Stimulated activated CD8-positive, alpha-beta memory T cell treated with anti-CD3 and anti-CD28 coated beads, Interleukin-2, amount 100 ng/mL, for 1 hour (primary cell): Measurements from ENCODE around the gene LDLRAD3.

Source experiments
- DNase-seq, 2 donors: peaks; one replicate each; pipeline ENCODE4 v3.0.0-alpha.2; 2020; ENCODE audit warnings: low read depth in 2 of 2

The LDLRAD3 gene

DNA sequence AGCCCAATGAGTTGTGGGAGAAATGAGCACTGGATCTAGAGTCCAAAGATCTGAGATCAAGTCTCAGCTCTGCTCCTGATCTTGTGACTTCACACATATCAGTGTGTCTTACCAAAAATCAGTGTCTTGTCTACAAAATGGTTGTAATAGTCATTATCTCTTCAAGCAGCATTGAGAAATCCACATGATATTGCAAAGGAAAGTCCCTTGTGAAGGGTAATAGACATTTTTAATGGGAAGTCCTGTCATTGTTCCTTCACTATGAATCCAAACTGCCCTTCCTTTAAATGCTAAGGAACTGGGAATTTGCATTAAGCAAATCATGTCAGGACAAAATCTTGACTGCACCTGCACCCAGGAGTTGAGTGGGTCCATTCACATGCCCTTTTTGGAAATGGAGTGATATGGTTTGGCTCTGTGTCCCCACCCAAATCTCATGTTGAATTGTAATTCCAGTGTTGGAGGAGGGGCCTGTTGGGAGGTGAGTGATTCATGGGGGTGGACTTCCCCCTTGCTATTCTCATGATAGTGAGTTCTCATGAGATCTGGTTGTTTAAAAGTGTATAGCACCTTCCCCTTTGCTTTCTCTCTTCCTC is 294.3 kb downstream of the LDLRAD3 start:
- no peak for DNase-seq

DNA sequence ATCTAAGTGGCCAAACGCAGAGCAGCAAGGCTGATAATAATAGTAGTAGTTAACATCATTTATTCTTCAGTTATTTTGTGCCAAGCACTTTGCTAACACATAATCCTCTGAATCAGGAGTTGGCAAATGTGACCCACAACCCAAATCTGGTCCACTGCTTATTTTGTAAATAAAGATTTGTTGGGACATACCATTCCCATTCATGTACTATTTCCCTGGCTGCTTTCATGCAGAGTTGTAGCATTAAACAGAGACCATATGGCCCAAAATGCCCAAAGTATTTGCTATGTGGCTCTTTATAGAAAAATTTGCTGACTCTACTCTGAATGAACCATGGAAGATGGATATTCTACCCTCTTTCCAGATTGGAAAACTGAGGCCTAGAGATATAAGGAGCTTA is 295.0 kb downstream of the LDLRAD3 start:
- no peak for DNase-seq

DNA sequence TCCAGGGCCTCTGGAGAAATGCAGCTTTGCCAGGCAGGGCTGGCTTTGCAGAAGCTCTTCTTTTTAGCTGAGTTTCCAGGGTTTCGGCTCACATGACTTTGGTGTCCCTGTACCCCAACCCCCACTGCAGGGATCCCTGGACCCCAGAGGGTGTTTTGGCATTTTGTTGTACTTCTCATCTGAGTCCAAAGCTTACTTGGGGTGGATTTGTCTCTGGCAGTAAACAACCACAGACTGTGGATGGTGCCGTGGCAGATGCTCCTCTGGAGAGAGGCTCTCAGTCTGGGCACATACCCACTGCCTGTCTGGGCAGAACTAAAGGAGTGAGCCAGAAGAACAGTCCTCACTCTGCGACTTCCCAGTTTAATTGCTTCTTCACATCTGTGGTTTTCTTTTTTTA is 295.8 kb downstream of the LDLRAD3 start:
- no peak for DNase-seq

DNA sequence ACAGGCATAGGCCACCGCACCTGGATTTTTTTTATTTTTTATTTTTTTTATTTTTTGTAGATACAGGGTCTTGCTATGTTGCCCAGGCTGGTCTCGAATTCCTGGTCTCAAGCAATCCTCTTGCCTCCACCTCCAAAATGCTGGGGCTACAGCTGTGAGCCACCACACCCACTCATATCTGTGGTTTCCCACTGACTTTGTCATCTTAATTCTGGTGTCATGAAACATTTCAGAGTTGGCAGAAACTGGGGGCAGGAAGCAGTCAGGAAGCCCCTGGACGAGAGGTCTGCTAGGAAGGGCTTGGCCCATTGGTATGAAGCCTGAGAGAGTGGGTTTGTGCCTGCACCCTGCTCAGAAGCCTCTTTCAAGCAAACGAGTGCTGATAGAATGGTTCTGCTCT is 296.3 kb downstream of the LDLRAD3 start:
- DNase-seq, result no peak

DNA sequence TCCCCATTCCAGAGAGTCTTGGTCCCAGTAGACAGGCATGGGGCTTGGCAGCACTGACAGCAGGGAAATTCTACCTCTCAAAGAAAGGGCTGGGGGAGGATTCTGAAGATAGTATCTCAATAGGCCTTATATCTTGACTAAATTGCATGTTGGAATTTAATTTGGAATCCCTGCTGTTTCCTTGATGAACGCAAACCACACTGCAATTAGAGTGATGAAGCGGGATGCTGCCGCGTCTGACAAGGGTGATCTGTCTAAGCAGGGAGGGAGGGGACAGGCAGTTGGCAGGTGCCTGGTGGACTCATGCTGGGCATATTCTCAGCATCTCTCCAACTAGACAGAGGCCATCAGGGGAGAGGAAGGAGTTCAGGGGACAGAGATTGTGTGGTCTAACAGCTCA is 296.9 kb downstream of the LDLRAD3 start:
- DNase-seq, result no peak

DNA sequence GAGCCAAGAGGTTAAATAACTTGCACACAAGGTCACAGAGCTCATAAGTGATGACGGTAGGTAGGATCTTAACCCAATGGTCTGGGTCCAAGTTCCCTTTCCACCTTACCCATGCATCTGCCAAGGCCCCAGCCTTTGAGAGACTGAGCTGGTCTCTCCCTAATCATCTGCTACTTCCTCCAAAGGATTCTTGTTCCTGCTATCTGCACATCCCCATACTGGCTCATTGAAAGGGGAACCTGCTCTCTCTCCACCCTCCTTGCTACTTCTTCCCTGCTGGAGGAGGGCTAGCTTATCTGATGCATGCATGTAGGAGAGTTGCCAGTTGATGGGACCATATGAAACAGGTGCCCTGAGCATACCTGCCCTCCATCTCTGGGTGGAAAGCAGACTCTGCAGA is 297.6 kb downstream of the LDLRAD3 start:
- DNase-seq, result no peak

DNA sequence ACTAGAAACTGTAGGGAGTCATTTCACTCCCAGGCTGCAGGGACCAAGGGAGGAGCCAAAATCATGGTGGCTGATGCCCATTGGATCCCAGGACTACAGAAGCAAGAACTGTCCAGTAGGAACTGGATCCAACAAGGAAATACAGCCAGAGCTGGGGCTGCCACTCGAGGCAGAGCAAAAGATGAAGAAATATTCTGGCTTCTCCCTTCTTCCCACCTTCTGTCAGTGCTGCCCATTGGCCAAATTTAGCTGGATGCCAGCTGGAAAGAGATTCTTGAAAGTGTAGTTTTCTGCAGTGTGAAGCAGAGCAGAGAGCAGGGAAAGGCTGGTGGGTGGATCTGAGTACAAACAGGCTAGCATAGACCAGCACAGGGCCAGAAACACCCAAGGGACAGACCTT is 299.8 kb downstream of the LDLRAD3 start:
- no peak for DNase-seq

DNA sequence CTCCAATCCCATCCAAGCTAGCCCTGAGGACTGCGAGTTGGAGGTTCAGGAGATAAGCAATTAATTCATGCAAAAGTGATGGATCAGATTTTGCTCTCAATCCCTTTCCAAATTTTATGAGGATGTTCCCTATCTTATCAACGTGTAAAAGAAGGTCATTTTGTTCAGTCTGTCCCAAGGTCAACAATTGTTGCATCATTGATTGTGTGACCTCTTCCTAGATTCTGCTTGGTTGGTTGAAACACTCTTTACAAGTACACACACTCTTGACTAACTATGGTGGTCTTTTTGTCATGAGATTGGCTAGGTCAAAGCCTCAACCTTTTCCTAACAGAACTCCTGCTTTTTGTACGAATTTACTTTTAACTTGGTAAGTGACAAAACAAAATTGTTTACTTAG is 303.6 kb downstream of the LDLRAD3 start:
- no peak for DNase-seq

DNA sequence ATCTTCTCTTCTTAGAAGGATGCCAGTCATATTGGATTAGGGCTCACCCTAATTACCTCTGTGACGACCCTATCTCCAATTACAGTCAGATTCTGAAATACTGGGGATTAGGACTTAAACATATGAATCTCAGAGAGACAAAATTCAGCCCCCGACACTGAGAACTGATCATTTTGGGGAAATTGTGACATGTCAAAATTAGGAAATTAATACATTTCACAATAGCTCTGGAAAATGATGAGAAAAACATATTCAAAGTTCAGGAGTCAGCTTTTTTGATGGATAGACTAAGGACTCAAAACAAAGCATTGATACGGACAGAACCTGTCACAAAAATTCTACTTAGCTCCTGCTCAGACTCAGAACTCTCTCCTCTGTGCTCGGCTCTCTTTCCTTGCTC is 304.6 kb downstream of the LDLRAD3 start:
- no peak for DNase-seq

DNA sequence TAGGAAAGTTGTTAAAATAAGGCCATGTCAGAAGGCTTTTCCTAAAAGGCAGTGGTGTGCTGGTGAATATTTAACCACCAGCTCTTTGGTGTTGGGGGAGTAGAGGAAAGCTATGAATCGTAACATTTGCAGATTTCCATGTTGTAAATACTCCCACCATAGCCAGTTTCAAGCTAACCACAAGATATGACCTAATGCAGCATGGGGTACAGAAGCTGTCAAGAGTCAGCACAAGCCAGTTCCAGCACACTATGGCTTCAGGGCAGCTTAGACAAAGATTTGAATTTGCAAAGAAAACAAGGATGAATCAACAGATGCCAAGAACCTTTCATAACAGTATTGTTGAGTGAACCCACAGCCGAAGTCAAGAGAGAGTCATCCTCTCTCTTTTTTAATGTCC is 305.4 kb downstream of the LDLRAD3 start:
- no peak for DNase-seq

DNA sequence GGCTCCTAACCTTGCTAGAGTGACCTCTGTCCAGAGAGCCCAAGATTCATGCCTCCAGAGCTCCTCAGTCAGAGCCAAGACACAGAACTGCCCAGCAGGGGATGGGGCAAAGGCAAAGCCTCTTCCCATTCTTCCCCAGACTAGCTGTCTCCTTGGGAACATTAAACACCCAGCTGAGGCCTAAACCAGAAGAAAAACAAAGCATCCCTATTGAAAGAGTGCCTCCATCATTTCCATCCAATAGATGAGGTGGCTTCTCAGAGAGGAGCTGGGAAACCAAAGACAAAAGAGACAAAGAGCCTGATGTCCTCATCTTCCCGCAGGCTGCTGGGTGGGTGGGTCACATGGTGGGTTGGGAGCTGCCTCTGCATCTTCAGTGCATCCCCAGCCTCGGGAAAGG is 308.0 kb downstream of the LDLRAD3 start:
- DNase-seq, result no peak

DNA sequence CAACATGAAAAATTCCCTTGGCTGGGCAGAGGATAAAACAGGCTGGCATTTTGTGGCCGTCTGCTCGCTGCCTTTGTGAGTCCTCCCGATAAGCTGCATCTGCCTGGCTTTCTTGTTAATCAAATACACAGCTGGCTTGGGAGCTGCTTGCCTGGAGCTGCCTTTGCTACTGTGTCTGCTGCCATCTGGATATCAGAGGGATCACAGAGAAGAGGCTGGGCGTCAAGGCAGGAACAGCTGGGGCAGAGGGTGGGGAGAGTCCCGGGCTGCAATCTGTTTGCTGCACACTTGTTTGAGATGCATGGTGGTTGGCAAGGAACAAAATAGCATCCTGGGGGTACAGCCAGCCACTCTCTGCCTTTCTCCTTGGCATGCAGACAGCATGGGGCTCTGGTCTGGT is 309.4 kb downstream of the LDLRAD3 start:
- no peak for DNase-seq

DNA sequence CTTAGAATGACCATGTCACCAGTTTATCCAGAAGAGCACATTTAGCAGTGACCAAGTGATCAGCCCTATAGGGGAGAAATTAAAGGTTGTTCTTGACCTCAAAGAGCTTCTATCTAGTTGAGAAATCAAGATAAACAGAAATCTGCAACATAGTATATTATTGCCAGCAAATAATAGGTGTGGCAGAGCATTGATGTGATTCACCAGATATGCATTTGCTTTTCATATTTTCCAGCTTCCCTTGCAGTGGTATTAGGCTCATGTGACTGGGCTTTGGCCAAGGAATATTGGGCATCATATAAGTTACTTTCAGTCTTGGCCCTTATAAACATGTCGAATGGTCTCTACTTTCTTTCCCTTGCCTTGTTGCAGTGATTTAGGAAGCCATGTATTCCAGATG is 310.9 kb downstream of the LDLRAD3 start:
- no peak for DNase-seq

DNA sequence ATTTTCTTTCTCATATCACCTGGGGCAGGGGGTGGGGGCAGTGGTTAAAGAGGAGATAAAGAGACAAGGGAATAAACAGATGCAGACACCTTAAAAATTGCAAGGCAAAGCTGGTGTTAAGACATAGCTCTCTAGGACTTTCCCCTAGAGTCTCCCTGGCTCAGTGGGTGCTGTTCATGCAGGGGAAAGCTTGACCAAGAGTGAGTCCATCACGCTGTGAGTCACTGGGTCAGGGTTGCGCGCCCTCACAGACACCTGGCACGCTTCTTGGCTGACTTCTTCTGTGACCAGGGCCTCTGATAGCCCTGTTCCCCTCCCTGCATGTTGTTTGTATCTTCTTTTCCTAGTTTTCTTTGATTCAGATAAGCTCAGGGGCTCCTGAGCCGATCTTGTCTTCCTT is 313.5 kb downstream of the LDLRAD3 start:
- DNase-seq, result no peak

DNA sequence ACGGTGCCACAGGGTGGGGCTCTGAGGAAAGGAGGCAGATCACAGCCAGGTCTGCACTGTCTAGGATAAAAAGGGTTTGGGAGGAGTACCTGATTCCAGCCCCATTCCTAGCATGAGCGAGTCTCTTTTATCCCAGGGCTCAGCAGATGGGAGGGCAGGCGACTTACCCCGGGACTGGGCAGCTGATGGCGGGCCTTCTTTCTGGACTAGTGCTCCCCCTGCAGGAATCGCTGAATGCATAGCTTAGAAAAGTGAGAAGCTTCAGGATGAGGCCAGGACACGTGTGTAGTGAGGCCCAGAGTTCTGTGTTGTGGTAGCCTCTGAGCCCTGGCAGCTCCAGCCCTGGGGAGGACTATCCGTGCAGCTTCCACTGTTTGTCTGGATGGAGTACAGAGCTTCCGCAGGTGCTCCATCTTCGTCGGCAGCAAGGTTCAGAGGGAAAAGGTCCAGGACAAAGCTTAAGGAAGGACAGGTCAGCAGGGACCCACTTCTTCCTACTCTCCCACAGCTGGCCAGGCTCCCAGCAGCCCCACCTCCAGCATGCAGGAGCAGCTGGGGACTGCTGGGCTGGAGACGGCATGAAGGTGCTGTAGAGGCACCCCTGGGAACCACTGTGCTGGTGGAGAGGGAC is 315.0 kb downstream of the LDLRAD3 start:
- no peak for DNase-seq

DNA sequence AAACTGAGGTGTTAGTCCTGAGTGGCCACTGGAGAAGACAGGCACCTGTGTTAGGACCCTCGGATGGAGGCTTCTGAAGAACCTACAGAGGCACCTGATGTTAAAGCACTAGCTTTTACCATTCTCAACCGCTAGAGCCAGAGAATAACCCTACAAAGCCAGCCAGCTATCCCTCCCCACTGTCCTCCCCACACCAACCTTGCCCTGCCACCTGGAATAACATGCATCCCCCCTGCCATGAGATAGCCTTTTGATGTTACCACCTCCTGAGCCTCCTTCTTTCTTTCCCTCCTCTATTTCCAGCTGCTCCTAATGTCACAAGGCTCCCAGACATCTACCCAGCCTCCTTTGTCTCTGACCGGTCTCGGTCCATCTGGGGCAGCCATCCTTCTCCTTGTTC is 317.2 kb downstream of the LDLRAD3 start:
- DNase-seq, result no peak

DNA sequence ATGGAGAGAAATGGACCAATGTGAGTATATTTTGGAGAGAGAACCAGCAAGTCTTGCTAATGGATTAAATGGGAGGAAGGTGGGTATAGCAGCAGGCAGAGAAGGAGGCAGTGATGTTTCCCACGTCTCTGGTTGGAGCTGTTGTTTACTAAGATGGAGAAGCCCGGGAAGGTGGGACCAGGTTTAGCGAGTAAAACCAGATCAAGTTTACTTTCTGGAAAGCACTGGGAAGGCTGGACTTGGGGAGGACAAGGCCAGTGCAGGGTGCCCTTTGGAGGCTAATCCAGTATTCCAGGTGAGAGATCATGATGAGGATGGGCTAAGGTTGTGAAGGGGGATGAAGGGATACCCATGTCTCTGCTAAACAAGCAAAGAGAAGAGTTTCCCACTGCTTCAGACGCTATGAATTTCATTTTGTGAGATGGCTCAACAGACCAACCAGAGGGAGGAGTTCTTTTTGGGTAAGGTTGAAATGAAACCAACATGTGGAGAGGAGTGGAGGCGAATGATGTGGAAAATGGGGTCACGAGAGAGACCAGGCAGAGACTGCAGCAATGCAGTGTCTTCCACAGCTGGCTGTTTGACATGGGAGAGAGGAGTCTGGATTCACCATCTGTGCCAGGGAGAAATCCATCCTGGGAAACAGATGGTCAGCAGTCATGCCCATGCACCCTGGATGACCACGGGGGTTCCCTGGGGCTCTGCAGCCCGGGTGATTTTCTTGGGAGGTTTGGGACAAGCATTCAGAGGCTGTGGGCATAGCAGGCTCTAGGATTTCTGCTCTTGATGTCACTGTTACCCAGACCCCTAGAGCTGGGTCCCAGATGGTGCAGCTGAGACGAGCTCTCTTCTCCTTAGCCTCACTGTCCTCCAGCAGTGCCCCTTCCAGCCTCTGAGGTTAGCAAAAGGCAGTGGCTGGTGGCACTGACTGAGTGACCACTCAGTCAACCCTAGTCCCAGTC is 320.4 kb downstream of the LDLRAD3 start:
- no peak for DNase-seq

DNA sequence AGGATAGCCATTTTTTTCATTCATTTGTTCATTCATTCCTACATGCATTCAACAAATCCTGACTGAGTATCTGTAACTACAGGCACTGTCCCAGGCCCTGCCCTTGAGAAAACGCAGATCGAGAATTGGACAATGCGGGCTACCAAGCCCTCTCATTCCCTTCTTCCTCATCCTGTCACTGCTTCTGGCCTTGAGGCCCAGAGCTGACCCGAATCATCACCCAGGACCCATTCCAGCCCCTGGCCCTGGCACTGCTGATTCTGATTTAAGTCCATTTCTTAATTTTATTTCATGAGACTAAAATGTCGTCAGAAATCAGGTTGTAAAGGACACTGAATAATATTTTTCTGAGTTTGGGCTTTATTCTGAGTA is 321.1 kb downstream of the LDLRAD3 start:
- DNase-seq, result no peak

DNA sequence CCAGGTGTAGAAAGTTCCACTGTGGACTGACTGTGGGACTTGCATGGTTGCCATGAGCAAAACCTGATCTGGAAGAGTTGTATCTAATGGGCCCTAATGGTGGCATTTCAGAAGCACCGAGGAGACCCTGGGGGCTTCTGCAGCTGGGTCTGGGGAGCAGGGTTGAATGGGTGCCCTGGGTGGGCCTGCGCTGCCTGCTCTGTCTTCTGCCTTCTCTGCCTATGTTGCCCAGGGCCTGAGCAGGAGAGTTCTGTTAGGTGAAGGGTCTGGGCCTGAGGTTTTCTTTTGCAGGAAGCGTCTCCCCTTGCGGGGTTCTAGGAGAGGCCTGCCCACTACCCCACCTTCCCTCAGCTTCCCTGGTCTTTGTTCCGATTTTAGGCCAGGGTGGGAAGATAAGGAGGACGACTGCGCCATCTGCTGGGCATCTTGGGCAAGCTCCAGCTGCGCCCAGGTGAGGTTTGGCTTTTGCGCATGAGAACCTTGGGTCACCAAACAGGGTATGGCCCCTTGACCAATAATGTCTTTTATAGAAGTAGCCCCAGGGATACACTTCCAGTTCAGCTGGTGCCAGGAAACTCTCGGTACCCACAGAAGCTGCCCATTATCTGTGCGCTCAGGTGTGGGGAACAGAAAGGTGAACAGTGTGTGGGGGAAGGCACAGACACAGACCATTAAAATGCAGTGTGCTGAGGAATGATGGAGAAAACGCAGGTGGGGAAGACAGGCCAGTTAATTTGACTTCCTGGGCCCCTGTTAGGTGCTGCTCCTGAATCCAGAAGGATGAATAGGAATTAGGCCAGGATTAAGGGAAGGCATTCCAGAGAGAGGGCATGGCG is 322.1 kb downstream of the LDLRAD3 start:
- DNase-seq, result peak in 1 of 2 donors; percentile 15

DNA sequence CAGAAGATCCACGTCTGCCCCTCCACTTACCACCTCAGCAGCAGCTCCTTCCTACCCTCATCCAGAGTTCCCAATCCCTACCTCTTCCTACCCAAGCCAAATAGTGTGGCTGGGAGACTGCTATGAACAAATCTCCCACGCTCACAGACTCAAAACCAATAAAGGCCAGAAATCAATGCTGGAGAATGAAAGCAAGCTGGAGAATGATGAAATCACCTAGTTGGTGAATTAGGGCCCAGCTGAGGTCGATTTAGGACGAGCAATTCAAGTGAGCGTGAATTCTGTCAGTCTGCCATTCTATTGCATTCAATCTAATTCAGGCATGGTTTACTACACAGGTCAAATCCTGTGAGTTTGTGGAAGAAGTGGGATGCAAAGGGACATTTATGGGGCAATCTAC is 322.9 kb downstream of the LDLRAD3 start:
- DNase-seq, result no peak

DNA sequence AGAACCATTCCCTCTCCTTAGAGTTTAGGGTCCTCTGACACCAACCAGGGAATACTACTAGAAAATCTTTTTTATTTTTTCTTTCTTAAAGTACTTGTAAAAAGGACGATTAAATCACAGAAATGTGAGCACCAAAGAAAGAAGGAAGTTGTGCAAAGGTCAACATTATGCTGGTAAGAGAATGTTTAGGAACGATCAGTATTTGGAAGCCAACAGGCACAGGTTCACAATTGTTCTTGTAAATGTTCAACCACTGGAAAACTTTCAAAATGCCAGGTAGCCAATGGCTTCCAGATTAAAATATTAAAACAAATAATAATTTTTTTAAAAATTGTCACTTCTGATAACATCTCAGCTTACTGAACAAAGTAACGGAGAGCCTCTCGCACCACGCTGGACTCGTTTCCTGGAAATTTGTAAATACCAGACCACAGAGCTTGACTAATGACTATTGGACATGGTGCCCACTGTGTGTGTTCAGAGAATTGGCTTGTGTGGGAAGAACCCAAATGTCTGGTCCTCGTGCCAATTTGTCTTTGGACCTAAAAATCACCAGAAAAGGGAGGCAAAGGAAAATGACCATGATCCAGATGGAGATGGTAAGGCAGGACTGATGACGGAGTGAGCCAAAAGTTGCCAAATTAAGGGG is 324.6 kb downstream of the LDLRAD3 start:
- no peak for DNase-seq

DNA sequence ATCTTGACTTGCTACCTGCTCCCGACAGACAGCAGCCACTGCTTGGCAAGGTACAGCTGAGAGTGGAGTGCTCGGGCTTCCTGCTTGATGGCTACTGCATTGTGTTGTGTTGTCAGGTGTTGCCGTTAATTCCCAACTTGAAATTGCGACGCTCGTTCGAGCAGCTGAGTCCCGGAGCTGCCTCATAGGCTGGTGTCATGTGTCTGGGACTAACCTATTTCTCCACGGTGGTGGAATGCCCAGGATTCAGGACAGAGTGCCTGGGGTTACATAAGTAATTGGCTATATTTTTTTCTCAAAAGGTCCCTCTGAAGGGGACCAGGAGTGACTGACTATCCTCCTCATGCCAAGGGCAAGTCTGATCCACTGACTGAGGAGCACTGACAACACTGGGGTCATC is 326.8 kb downstream of the LDLRAD3 start:
- no peak for DNase-seq
